ENCODE data around the gene GMPR2. TPM values are rescaled to one million over a fixed set of nuclear protein-coding genes. Genes with fewer than 3 reads are reported as not detected.

Gene GMPR2
- total and polyA plus RNA-seq, 2 of the 13 experiments (the other 11 are each of a cell fraction or from before 2014, with no cell fraction given): 210 to 273 TPM

GRCh38 chr14:24255438-24255837, 22.7 kb downstream of the GMPR2 start (continued):
- TF ChIP-seq ZNF318 (CRISPR knock-in tag; IDR thresholded peaks at IDR 0.05): peak; percentile 78; the same call in 1 of the 2 replicates
- TF ChIP-seq ZNF549 (CRISPR knock-in tag; IDR thresholded peaks at IDR 0.05): no peak
- no peak for TF ChIP-seq SP5 (CRISPR knock-in tag; IDR thresholded peaks at IDR 0.05; ENCODE audit: borderline replicate concordance, low read depth)
